ENCODE measurements around the gene CD9. TPM values are rescaled to one million over a fixed set of nuclear protein-coding genes. Genes with fewer than 3 reads are reported as not detected.

CD9 gene
- total RNA-seq: 636 and 643 TPM in 2 replicates

DNA sequence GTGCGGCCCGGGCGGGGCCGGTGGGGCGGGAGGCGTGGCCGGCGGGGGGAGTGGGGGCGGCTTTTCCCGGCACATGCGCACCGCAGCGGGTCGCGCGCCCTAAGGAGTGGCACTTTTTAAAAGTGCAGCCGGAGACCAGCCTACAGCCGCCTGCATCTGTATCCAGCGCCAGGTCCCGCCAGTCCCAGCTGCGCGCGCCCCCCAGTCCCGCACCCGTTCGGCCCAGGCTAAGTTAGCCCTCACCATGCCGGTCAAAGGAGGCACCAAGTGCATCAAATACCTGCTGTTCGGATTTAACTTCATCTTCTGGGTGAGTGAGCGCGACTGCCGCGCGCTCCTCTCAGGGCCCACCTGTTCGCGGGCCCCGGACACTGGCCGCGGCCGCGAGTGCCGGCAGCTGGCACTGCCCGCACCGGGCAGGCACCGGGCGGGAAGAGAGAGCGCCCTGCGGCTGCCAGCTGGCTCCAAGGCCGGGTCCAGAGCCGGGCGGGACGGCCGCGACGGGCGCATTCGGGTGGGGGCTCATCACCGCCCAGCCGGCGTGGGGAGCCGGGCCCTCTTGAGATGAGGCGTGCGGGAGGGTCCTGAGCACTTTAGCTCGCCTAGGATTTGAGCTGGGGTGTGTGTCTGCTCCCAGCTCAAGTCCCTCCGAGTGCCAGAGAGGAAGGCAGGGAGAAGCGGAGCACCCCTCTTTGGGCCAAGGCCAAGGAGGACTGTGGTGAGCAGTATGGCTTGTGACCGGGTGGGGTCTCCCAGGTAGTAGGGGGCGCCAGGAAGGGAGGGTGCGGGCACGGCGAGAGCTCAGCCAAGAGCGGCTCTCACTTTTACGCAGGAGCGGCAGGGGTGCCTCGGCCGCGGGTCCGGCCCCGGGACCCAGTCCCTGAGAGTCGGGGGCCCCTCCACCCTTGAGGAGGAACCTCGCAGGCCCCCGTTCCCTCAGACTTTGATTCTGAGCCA lies at the start of gene CD9:
TSS of gene CD9 (plus strand) at position 145 of the 957 bp plus-strand sequence. CDS start at position 245, 100 bp downstream.

Other genes with a start within 250 kb of the CD9 start
- 0.33 and 0.56 TPM in 2 replicates for gene VWF, start 75.7 kb upstream of the CD9 start, total RNA-seq
- 21.9 and 24.0 TPM in 2 replicates for gene PLEKHG6, start 110.3 kb downstream of the CD9 start, total RNA-seq
- 149 and 283 TPM in 2 replicates for gene TNFRSF1A, start 141.7 kb downstream of the CD9 start, total RNA-seq
- 88.7 and 91.7 TPM in 2 replicates for gene SCNN1A, start 175.2 kb downstream of the CD9 start, total RNA-seq
- gene LTBR, start 183.8 kb downstream of the CD9 start, total RNA-seq: 197 and 205 TPM in 2 replicates
- not detected in 2 replicates for gene CD27, start 244.6 kb downstream of the CD9 start, total RNA-seq